H9 (cell line): ENCODE results near the gene GPALPP1. TPM values are rescaled to one million over a fixed set of nuclear protein-coding genes. Genes with fewer than 3 reads are reported as not detected.

Experiments
- DNase-seq: peaks from one replicate; pipeline ENCODE4 v3.0.0-alpha.2; 2017
- H2AFZ ChIP-seq: one replicate; pipeline ENCODE4 v1.6.1; 2013; ENCODE audit warnings: mild to moderate bottlenecking, low read length, control low read depth, moderate library complexity
- H2AK5ac ChIP-seq: 2 replicates; pipeline ENCODE4 v1.6.1; 2013; ENCODE audit warnings: low read length, control low read depth, mixed read lengths; ENCODE audit not compliant: insufficient read length
- H2BK120ac ChIP-seq: one replicate; pipeline ENCODE4 v1.6.1; 2013; ENCODE audit warnings: low read depth, mild to moderate bottlenecking, low read length, control low read depth, inconsistent platforms; ENCODE audit not compliant: poor library complexity, severe bottlenecking
- H2BK12ac ChIP-seq: 2 replicates; pipeline ENCODE4 v1.6.1; 2013; ENCODE audit warnings: low read length, control low read depth, mixed read lengths, low read depth; ENCODE audit not compliant: insufficient read length
- H2BK15ac ChIP-seq: 2 replicates; pipeline ENCODE4 v1.6.1; 2013; ENCODE audit warnings: low read depth, low read length, control low read depth
- H2BK20ac ChIP-seq: one replicate; pipeline ENCODE4 v1.6.1; 2013; ENCODE audit warnings: low read depth, mild to moderate bottlenecking, low read length, control low read depth, inconsistent platforms; ENCODE audit not compliant: poor library complexity, severe bottlenecking
- H2BK5ac ChIP-seq: 2 replicates; pipeline ENCODE4 v1.6.1; 2013; ENCODE audit warnings: low read length, control low read depth, mixed read lengths; ENCODE audit not compliant: insufficient read length
- H3K14ac ChIP-seq: 2 replicates; pipeline ENCODE4 v1.6.1; 2013; ENCODE audit warnings: low read length, control low read depth; ENCODE audit not compliant: insufficient read depth
- H3K18ac ChIP-seq: 2 replicates; pipeline ENCODE4 v1.6.1; 2013; ENCODE audit warnings: low read depth, mild to moderate bottlenecking, mixed read lengths, low read length, control low read depth; ENCODE audit not compliant: insufficient read length
- H3K23ac ChIP-seq: 2 replicates; pipeline ENCODE4 v1.6.1; 2013; ENCODE audit warnings: low read length, control low read depth, mixed read lengths, low read depth; ENCODE audit not compliant: insufficient read length
- H3K23me2 ChIP-seq: 2 replicates; pipeline ENCODE4 v1.6.1; 2013; ENCODE audit warnings: low read depth, mild to moderate bottlenecking, mixed read lengths, low read length, control low read depth; ENCODE audit not compliant: insufficient read length, poor library complexity, severe bottlenecking
- H3K27ac ChIP-seq: 2 replicates; pipeline ENCODE4 v1.5.1; 2013; ENCODE audit warnings: low read length, control low read depth, mixed read lengths, low read depth; ENCODE audit not compliant: insufficient read length
- H3K27me3 ChIP-seq: 2 replicates; pipeline ENCODE4 v1.6.1; 2013; ENCODE audit warnings: low read length, control low read depth, inconsistent platforms; ENCODE audit not compliant: insufficient read depth
- H3K4ac ChIP-seq: 2 replicates; pipeline ENCODE4 v1.6.1; 2013; ENCODE audit warnings: low read depth, mild to moderate bottlenecking, control low read depth, inconsistent platforms, low read length, moderate library complexity
- H3K4me1 ChIP-seq: 2 replicates; pipeline ENCODE4 v1.6.1; 2013; ENCODE audit warnings: low read length, control low read depth, inconsistent platforms; ENCODE audit not compliant: insufficient read depth
- H3K4me2 ChIP-seq: 2 replicates; pipeline ENCODE4 v1.6.1; 2013; ENCODE audit warnings: low read length, control low read depth, mixed read lengths; ENCODE audit not compliant: insufficient read length, insufficient read depth
- H3K56ac ChIP-seq: 2 replicates; pipeline ENCODE4 v1.6.1; 2013; ENCODE audit warnings: low read depth, mild to moderate bottlenecking, mixed read lengths, low read length, control low read depth; ENCODE audit not compliant: insufficient read length
- H3K79me1 ChIP-seq: 2 replicates; pipeline ENCODE4 v1.6.1; 2013; ENCODE audit warnings: low read depth, mild to moderate bottlenecking, moderate library complexity, low read length, control low read depth, inconsistent platforms; ENCODE audit not compliant: insufficient read depth, poor library complexity, severe bottlenecking
- H3K79me2 ChIP-seq: 2 replicates; pipeline ENCODE4 v1.6.1; 2013; ENCODE audit warnings: low read length, control low read depth, inconsistent platforms; ENCODE audit not compliant: insufficient read depth
- H3K9ac ChIP-seq: 2 replicates; pipeline ENCODE4 v1.6.1; 2013; ENCODE audit warnings: low read length, control low read depth, mixed read lengths; ENCODE audit not compliant: insufficient read length; ENCODE audit errors: extremely low read depth
- H3K9me3 ChIP-seq: one replicate; pipeline ENCODE4 v1.6.1; 2013; ENCODE audit warnings: low read depth, low read length, inconsistent platforms; ENCODE audit not compliant: control insufficient read depth
- H3T11ph ChIP-seq: one replicate; pipeline ENCODE4 v1.6.1; 2013; ENCODE audit warnings: mild to moderate bottlenecking, low read length, control low read depth, inconsistent platforms
- H4K20me1 ChIP-seq: one replicate; pipeline ENCODE4 v1.6.1; 2013; ENCODE audit not compliant: control insufficient read depth, insufficient read length, insufficient read depth
- H4K5ac ChIP-seq: 2 replicates; pipeline ENCODE4 v1.6.1; 2013; ENCODE audit warnings: low read depth, mild to moderate bottlenecking, mixed read lengths, low read length, control low read depth; ENCODE audit not compliant: insufficient read length
- H4K8ac ChIP-seq: replicated peaks from 2 replicates; pipeline ENCODE4 v1.6.1; 2013; ENCODE audit warnings: low read length, control low read depth, mixed read lengths, low read depth; ENCODE audit not compliant: insufficient read length
- H4K91ac ChIP-seq: 2 replicates; pipeline ENCODE4 v1.6.1; 2013; ENCODE audit warnings: low read depth, mild to moderate bottlenecking, moderate library complexity, mixed read lengths, low read length, control low read depth; ENCODE audit not compliant: insufficient read length
- H3K27ac Mint-ChIP-seq, 3 experiments: 2 replicates in 2 of 3; 3 replicates in 1 of 3; pipeline ENCODE4 v1.8.0; 2020 to 2021; ENCODE audit warnings: mixed read lengths in 3 of 3, mild to moderate bottlenecking in 1 of 3, moderate library complexity in 1 of 3
- H3K27me3 Mint-ChIP-seq: 2 replicates; pipeline ENCODE4 v1.8.0; 2021; ENCODE audit warnings: low read depth, mild to moderate bottlenecking, moderate library complexity, mixed read lengths
- H3K36me3 Mint-ChIP-seq, 3 experiments: 2 replicates in 2 of 3; 3 replicates in 1 of 3; pipeline ENCODE4 v1.8.0; 2020 to 2021; ENCODE audit warnings: low read depth in 3 of 3, mixed read lengths in 3 of 3; ENCODE audit not compliant: insufficient read depth in 1 of 3
- H3K4me1 Mint-ChIP-seq, 2 experiments: 2 replicates each; pipeline ENCODE4 v1.8.0; 2020; ENCODE audit warnings: mixed read lengths in 2 of 2
- H3K4me3 Mint-ChIP-seq, 2 experiments: 2 replicates in 1 of 2; 3 replicates in 1 of 2; pipeline ENCODE4 v1.8.0; 2020 to 2021; ENCODE audit warnings: mild to moderate bottlenecking in 2 of 2, mixed read lengths in 2 of 2, moderate library complexity in 1 of 2
- H3K9me3 Mint-ChIP-seq, 2 experiments: 2 replicates in 1 of 2; 3 replicates in 1 of 2; pipeline ENCODE4 v1.8.0; 2020; ENCODE audit warnings: mild to moderate bottlenecking in 2 of 2, mixed read lengths in 2 of 2, moderate library complexity in 1 of 2
- total RNA-seq: library from RNA; stranded (reverse); gene quantifications from 2 replicates; pipeline ENCODE4 v1.2.1, GENCODE V29; 2021
- TF ChIP-seq, protein P1 (sequence below): fragments of 200-600 bp; sonication (generic); conservative IDR thresholded peaks from 3 replicates; pipeline ENCODE4 v1.8.0; 2021; ENCODE audit warnings: antibody characterized with exemption, mild to moderate bottlenecking

Gene GPALPP1
- total RNA-seq, 1 experiment from 2014 or later, result 21.9 TPM

DNA sequence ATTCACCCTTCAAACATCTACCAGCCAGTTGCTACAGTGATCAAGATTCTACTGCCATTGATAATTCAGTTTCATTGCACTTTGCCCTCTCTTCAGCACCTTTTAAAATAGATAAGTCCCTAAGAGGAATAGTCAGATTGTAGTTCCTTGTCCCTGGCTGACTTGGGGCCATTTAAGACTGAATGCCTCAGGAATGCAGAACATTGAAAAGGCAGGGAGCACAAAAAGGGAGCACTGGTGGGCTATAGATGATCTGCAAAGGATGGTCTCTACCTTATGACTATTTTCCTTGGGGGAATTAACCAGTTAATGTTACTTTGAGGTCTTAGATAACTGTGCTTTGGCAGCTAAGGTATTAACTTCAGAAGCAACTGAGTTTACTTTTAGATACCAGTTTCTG is 46.9 kb downstream of the GPALPP1 start:
- Histone ChIP-seq H2BK5ac (no peak overlapping the region), H2AK5ac (no peak overlapping the region), H3K79me2 (no peaks in the 10 kb centered on the region), H3K79me1 (no peaks in the 10 kb centered on the region), H3K27ac (no peak overlapping the region), H3K14ac (no peak overlapping the region), H2BK20ac (no peak overlapping the region), H3K56ac (no peak overlapping the region), H3T11ph (no peak overlapping the region), H3K27me3 (peaks cover 1% of the 10 kb centered on the region; the same call in 1 of the 2 replicates), H3K23ac (no peak overlapping the region), H2BK12ac (no peak overlapping the region), H3K4ac (no peak overlapping the region), H4K8ac (no peak overlapping the region), H4K20me1 (no peaks in the 10 kb centered on the region), H3K4me1 (no peaks in the 10 kb centered on the region), H4K5ac (no peak overlapping the region), H3K23me2 (no peaks in the 10 kb centered on the region), H3K9ac (no peak overlapping the region), H3K9me3 (no peaks in the 10 kb centered on the region), H3K18ac (no peak overlapping the region), H2AFZ (no peak overlapping the region), H2BK15ac (no peak overlapping the region), H2BK120ac (no peak overlapping the region), H3K4me2 (no peak overlapping the region), H4K91ac (no peak overlapping the region)
- no peaks in the 10 kb centered on the region for H3K27me3 Mint-ChIP-seq
- no peaks in the 10 kb centered on the region for H3K9me3 Mint-ChIP-seq
- TF ChIP-seq, protein P1, sequence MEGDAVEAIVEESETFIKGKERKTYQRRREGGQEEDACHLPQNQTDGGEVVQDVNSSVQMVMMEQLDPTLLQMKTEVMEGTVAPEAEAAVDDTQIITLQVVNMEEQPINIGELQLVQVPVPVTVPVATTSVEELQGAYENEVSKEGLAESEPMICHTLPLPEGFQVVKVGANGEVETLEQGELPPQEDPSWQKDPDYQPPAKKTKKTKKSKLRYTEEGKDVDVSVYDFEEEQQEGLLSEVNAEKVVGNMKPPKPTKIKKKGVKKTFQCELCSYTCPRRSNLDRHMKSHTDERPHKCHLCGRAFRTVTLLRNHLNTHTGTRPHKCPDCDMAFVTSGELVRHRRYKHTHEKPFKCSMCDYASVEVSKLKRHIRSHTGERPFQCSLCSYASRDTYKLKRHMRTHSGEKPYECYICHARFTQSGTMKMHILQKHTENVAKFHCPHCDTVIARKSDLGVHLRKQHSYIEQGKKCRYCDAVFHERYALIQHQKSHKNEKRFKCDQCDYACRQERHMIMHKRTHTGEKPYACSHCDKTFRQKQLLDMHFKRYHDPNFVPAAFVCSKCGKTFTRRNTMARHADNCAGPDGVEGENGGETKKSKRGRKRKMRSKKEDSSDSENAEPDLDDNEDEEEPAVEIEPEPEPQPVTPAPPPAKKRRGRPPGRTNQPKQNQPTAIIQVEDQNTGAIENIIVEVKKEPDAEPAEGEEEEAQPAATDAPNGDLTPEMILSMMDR, result no peak
- no peak overlapping the region for H3K4me3 Mint-ChIP-seq
- no peak for DNase-seq
- peaks cover 0 to 10% (median 4%) of the 10 kb centered on the region in 3 experiments; a peak in 4 of 7 replicates for H3K36me3 Mint-ChIP-seq
- no peak overlapping the region for H3K27ac Mint-ChIP-seq
- peaks cover 2 to 9% of the 10 kb centered on the region in 2 experiments; a peak in 1 of 4 replicates for H3K4me1 Mint-ChIP-seq
